ENCODE measurements around the gene PRDM16. TPM values are rescaled to one million over a fixed set of nuclear protein-coding genes. Genes with fewer than 3 reads are reported as not detected.

The PRDM16 gene
- total and polyA plus RNA-seq, 2 donors (not counting 1 experiment from before 2014, with no cell fraction given), result 0.03 to 0.12 TPM

- WGBS (ENCODE audit: insufficient coverage), result 70% methylated on average over 13 of the region's 13 CpGs
- Histone ChIP-seq H3K4me3 (ENCODE audit: control extremely low read depth in 1 of 5, extremely low read depth in 1 of 5, insufficient read depth in 1 of 5, low read depth in 2 of 5, low read length in 4 of 5) (no peak overlapping the region), H3K4me1 (ENCODE audit: control insufficient read depth in 2 of 2, insufficient read depth in 2 of 2, low read length in 2 of 2) (no peaks in the 10 kb centered on the region), H2AFZ (ENCODE audit: insufficient read depth, low read depth, low read length, poor library complexity, severe bottlenecking) (no peak overlapping the region), H3K79me2 (ENCODE audit: control insufficient read depth, insufficient read depth, low read length) (no peaks in the 10 kb centered on the region), H3K4me2 (replicated peaks; ENCODE audit: low read depth, low read length, poor library complexity, severe bottlenecking) (no peak overlapping the region), H3K9me3 (ENCODE audit: control extremely low read depth in 1 of 3, control insufficient read depth in 2 of 3, insufficient read depth in 1 of 3, low read length in 2 of 3) (peaks cover 0 to 4% (median 0%) of the 10 kb centered on the region in 3 donors), H3K36me3 (replicated peaks in 1 of 2; ENCODE audit: control extremely low read depth in 1 of 2, control insufficient read depth in 1 of 2, extremely low read depth in 1 of 2, insufficient read depth in 2 of 2, low read length in 1 of 2) (no peaks in the 10 kb centered on the region), H3K27ac (ENCODE audit: low read length in 2 of 2) (no peak overlapping the region), H3K9ac (ENCODE audit: low read length) (no peak overlapping the region), H4K20me1 (ENCODE audit: control insufficient read depth, insufficient read depth, low read length, poor library complexity, severe bottlenecking) (no peaks in the 10 kb centered on the region), H3K27me3 (replicated peaks in 1 of 4; ENCODE audit: control extremely low read depth in 1 of 4, control insufficient read depth in 3 of 4, insufficient read depth in 4 of 4, low read length in 3 of 4) (peaks cover 0 to 4% (median 0%) of the 10 kb centered on the region in 4 experiments)
- intact Hi-C loops (cut with micrococcal nuclease), result no loop called here
- H3K4me3 Mint-ChIP-seq, result no peak overlapping the region
- peaks cover 4% of the 10 kb centered on the region for H3K27me3 Mint-ChIP-seq
- H3K4me1 Mint-ChIP-seq, result no peaks in the 10 kb centered on the region
- ATAC-seq (ENCODE audit: low read depth) (no peak), DNase-seq (no peak)
- CTCF ChIA-PET, result no interaction called here
- POLR2A ChIA-PET, result no interaction called here
- TF ChIP-seq EZH2 (IDR thresholded peaks at IDR 0.05; ENCODE audit: borderline replicate concordance, insufficient read depth, low read depth, low read length, poor library complexity, severe bottlenecking) (no peak), CTCF (IDR thresholded peaks at IDR 0.05) (no peak)
- no peak overlapping the region for H3K27ac Mint-ChIP-seq
- H3K9me3 Mint-ChIP-seq (ENCODE audit: insufficient read depth), result no peaks in the 10 kb centered on the region
Measured at GRCh38 chr1:3352952-3353331, 283.9 kb downstream of the PRDM16 start.

GRCh38 chr1:3353876-3354275 lies 284.9 kb downstream of the PRDM16 start:
- no peak overlapping the region for H2AFZ ChIP-seq (ENCODE audit: insufficient read depth, low read depth, low read length, poor library complexity, severe bottlenecking)
- H3K4me1 ChIP-seq (ENCODE audit: control insufficient read depth in 2 of 2, insufficient read depth in 2 of 2, low read length in 2 of 2), result no peaks in the 10 kb centered on the region
- no peaks in the 10 kb centered on the region for H3K36me3 ChIP-seq (replicated peaks in 1 of 2; ENCODE audit: control extremely low read depth in 1 of 2, control insufficient read depth in 1 of 2, extremely low read depth in 1 of 2, insufficient read depth in 2 of 2, low read length in 1 of 2)
- Mint-ChIP-seq H3K27ac (no peak overlapping the region), H3K4me1 (no peaks in the 10 kb centered on the region), H3K4me3 (no peak overlapping the region), H3K27me3 (peaks cover 4% of the 10 kb centered on the region), H3K9me3 (ENCODE audit: insufficient read depth) (no peaks in the 10 kb centered on the region)
- H4K20me1 ChIP-seq (ENCODE audit: control insufficient read depth, insufficient read depth, low read length, poor library complexity, severe bottlenecking), result no peaks in the 10 kb centered on the region
- no peak overlapping the region for H3K9ac ChIP-seq (ENCODE audit: low read length)
- POLR2A ChIA-PET, result no interaction called here
- peaks cover 0 to 4% (median 0%) of the 10 kb centered on the region in 3 donors for H3K9me3 ChIP-seq (ENCODE audit: control extremely low read depth in 1 of 3, control insufficient read depth in 2 of 3, insufficient read depth in 1 of 3, low read length in 2 of 3)
- no peak overlapping the region for H3K4me3 ChIP-seq (ENCODE audit: control extremely low read depth in 1 of 5, extremely low read depth in 1 of 5, insufficient read depth in 1 of 5, low read depth in 2 of 5, low read length in 4 of 5)
- DNase-seq (no peak), ATAC-seq (ENCODE audit: low read depth) (no peak)
- TF ChIP-seq CTCF (IDR thresholded peaks at IDR 0.05) (no peak), EZH2 (IDR thresholded peaks at IDR 0.05; ENCODE audit: borderline replicate concordance, insufficient read depth, low read depth, low read length, poor library complexity, severe bottlenecking) (no peak)
- no peak overlapping the region for H3K4me2 ChIP-seq (replicated peaks; ENCODE audit: low read depth, low read length, poor library complexity, severe bottlenecking)
- H3K79me2 ChIP-seq (ENCODE audit: control insufficient read depth, insufficient read depth, low read length), result no peaks in the 10 kb centered on the region
- H3K27me3 ChIP-seq (replicated peaks in 1 of 4; ENCODE audit: control extremely low read depth in 1 of 4, control insufficient read depth in 3 of 4, insufficient read depth in 4 of 4, low read length in 3 of 4), result peaks cover 0 to 4% (median 0%) of the 10 kb centered on the region in 4 experiments
- CTCF ChIA-PET, result no interaction called here
- intact Hi-C loops (cut with micrococcal nuclease), result no loop called here
- H3K27ac ChIP-seq (ENCODE audit: low read length in 2 of 2), result no peak overlapping the region
- 97% methylated on average over 5 of the region's 8 CpGs for WGBS (ENCODE audit: insufficient coverage)
